ENCODE data around the gene PRKN. TPM values are rescaled to one million over a fixed set of nuclear protein-coding genes. Genes with fewer than 3 reads are reported as not detected.

Gene PRKN
- total and polyA plus RNA-seq, 4 experiments from 2014 or later: 0.50 to 5.3 (median 2.9) TPM

- H3K9me3 ChIP-seq (ENCODE audit: control insufficient read depth in 1 of 2, low read length in 2 of 2): no peaks in the 10 kb centered on the region
- Mint-ChIP-seq H3K36me3 (peaks cover 2 to 12% of the 10 kb centered on the region in 2 donors), H3K9me3 (peaks cover 0 to 15% (median 2%) of the 10 kb centered on the region in 8 donors), H3K4me1 (peaks cover 0 to 1% (median 0%) of the 10 kb centered on the region in 4 donors), H3K4me3 (no peak overlapping the region), H3K27ac (no peak overlapping the region), H3K27me3 (no peaks in the 10 kb centered on the region)
- no peaks in the 10 kb centered on the region for H3K27me3 ChIP-seq (ENCODE audit: insufficient read depth, low read length)
- H3K36me3 ChIP-seq (ENCODE audit: insufficient read depth, low read length): no peaks in the 10 kb centered on the region
- no peak for DNase-seq
- no peaks in the 10 kb centered on the region for H3K4me1 ChIP-seq (ENCODE audit: insufficient read depth, low read length)
- POLR2A ChIA-PET (ENCODE audit: partially characterized antibody): no interaction called here
- CTCF ChIA-PET (ENCODE audit: partially characterized antibody): no interaction called here
- H3K4me3 ChIP-seq (ENCODE audit: low read length in 2 of 2): no peak overlapping the region
- intact Hi-C loops (cut with micrococcal nuclease): no loop called here
- H3K27ac ChIP-seq (ENCODE audit: low read depth, low read length): no peak overlapping the region
Observed at GRCh38 chr6:162258647-162259046, 468.9 kb downstream of the PRKN start.

- H3K9me3 ChIP-seq (ENCODE audit: control insufficient read depth in 1 of 2, low read length in 2 of 2): no peaks in the 10 kb centered on the region
- ChIA-PET POLR2A (ENCODE audit: partially characterized antibody) (no interaction called here), CTCF (ENCODE audit: partially characterized antibody) (no interaction called here)
- no peaks in the 10 kb centered on the region for H3K4me1 ChIP-seq (ENCODE audit: insufficient read depth, low read length)
- DNase-seq: no peak
- intact Hi-C loops (cut with micrococcal nuclease): no loop called here
- H3K27me3 ChIP-seq (ENCODE audit: insufficient read depth, low read length): no peaks in the 10 kb centered on the region
- no peak overlapping the region for H3K4me3 ChIP-seq (ENCODE audit: low read length in 2 of 2)
- H3K27ac Mint-ChIP-seq: no peak overlapping the region
- H3K27me3 Mint-ChIP-seq: no peaks in the 10 kb centered on the region
- H3K36me3 Mint-ChIP-seq: peaks cover 2 to 7% of the 10 kb centered on the region in 2 donors
- H3K4me3 Mint-ChIP-seq: no peak overlapping the region
- H3K36me3 ChIP-seq (ENCODE audit: insufficient read depth, low read length): no peaks in the 10 kb centered on the region
- H3K27ac ChIP-seq (ENCODE audit: low read depth, low read length): no peak overlapping the region
- peaks cover 0 to 11% (median 1%) of the 10 kb centered on the region in 8 donors for H3K9me3 Mint-ChIP-seq
- peaks cover 0 to 1% (median 0%) of the 10 kb centered on the region in 4 donors for H3K4me1 Mint-ChIP-seq
Observed at GRCh38 chr6:162256361-162256760, 471.2 kb downstream of the PRKN start.

- no peaks in the 10 kb centered on the region for H3K4me1 Mint-ChIP-seq
- intact Hi-C loops (cut with micrococcal nuclease): no loop called here
- Histone ChIP-seq H3K4me1 (ENCODE audit: insufficient read depth, low read length) (no peaks in the 10 kb centered on the region), H3K9me3 (ENCODE audit: control insufficient read depth in 1 of 2, low read length in 2 of 2) (no peaks in the 10 kb centered on the region), H3K36me3 (ENCODE audit: insufficient read depth, low read length) (no peaks in the 10 kb centered on the region), H3K4me3 (ENCODE audit: low read length in 2 of 2) (no peak overlapping the region), H3K27ac (ENCODE audit: low read depth, low read length) (no peak overlapping the region), H3K27me3 (ENCODE audit: insufficient read depth, low read length) (no peaks in the 10 kb centered on the region)
- H3K27me3 Mint-ChIP-seq: no peaks in the 10 kb centered on the region
- no peak for DNase-seq
- peaks cover 0 to 5% (median 0%) of the 10 kb centered on the region in 8 donors for H3K9me3 Mint-ChIP-seq
- POLR2A ChIA-PET (ENCODE audit: partially characterized antibody): no interaction called here
- no peak overlapping the region for H3K27ac Mint-ChIP-seq
- H3K4me3 Mint-ChIP-seq: no peak overlapping the region
- H3K36me3 Mint-ChIP-seq: peaks cover 0 to 5% of the 10 kb centered on the region in 2 donors
- CTCF ChIA-PET (ENCODE audit: partially characterized antibody): no interaction called here
Observed at GRCh38 chr6:162251257-162251656, 476.3 kb downstream of the PRKN start.

- Histone ChIP-seq H3K36me3 (ENCODE audit: insufficient read depth, low read length) (no peaks in the 10 kb centered on the region), H3K4me1 (ENCODE audit: insufficient read depth, low read length) (no peaks in the 10 kb centered on the region), H3K27ac (ENCODE audit: low read depth, low read length) (no peak overlapping the region), H3K27me3 (ENCODE audit: insufficient read depth, low read length) (no peaks in the 10 kb centered on the region), H3K9me3 (ENCODE audit: control insufficient read depth in 1 of 2, low read length in 2 of 2) (no peaks in the 10 kb centered on the region), H3K4me3 (ENCODE audit: low read length in 2 of 2) (no peak overlapping the region)
- CTCF ChIA-PET (ENCODE audit: partially characterized antibody): no interaction called here
- Mint-ChIP-seq H3K4me3 (no peak overlapping the region), H3K27me3 (no peaks in the 10 kb centered on the region), H3K27ac (no peak overlapping the region), H3K9me3 (peaks cover 0 to 5% (median 0%) of the 10 kb centered on the region in 8 donors), H3K4me1 (no peaks in the 10 kb centered on the region), H3K36me3 (peaks cover 0 to 5% of the 10 kb centered on the region in 2 donors)
- POLR2A ChIA-PET (ENCODE audit: partially characterized antibody): no interaction called here
- DNase-seq: no peak
- intact Hi-C loops (cut with micrococcal nuclease): no loop called here
Observed at GRCh38 chr6:162249907-162250642, 477.5 kb downstream of the PRKN start.

- no peaks in the 10 kb centered on the region for H3K4me1 ChIP-seq (ENCODE audit: insufficient read depth, low read length)
- DNase-seq: no peak
- H3K27ac ChIP-seq (ENCODE audit: low read depth, low read length): no peak overlapping the region
- CTCF ChIA-PET (ENCODE audit: partially characterized antibody): no interaction called here
- H3K27me3 ChIP-seq (ENCODE audit: insufficient read depth, low read length): no peaks in the 10 kb centered on the region
- Mint-ChIP-seq H3K4me1 (no peaks in the 10 kb centered on the region), H3K36me3 (peaks cover 0 to 5% of the 10 kb centered on the region in 2 donors), H3K9me3 (peaks cover 0 to 3% (median 0%) of the 10 kb centered on the region in 8 donors), H3K27ac (no peak overlapping the region), H3K4me3 (no peak overlapping the region), H3K27me3 (no peaks in the 10 kb centered on the region)
- POLR2A ChIA-PET (ENCODE audit: partially characterized antibody): no interaction called here
- intact Hi-C loops (cut with micrococcal nuclease): no loop called here
- no peaks in the 10 kb centered on the region for H3K9me3 ChIP-seq (ENCODE audit: control insufficient read depth in 1 of 2, low read length in 2 of 2)
- no peaks in the 10 kb centered on the region for H3K36me3 ChIP-seq (ENCODE audit: insufficient read depth, low read length)
- no peak overlapping the region for H3K4me3 ChIP-seq (ENCODE audit: low read length in 2 of 2)
Observed at GRCh38 chr6:162245830-162246420, 481.6 kb downstream of the PRKN start.

GRCh38 chr6:162244031-162244430, 483.5 kb downstream of the PRKN start:
- DNase-seq: no peak
- H3K27me3 ChIP-seq (ENCODE audit: insufficient read depth, low read length): no peaks in the 10 kb centered on the region
- H3K4me1 ChIP-seq (ENCODE audit: insufficient read depth, low read length): no peaks in the 10 kb centered on the region
- no peaks in the 10 kb centered on the region for H3K36me3 Mint-ChIP-seq
- no peak overlapping the region for H3K4me3 ChIP-seq (ENCODE audit: low read length in 2 of 2)
- CTCF ChIA-PET (ENCODE audit: partially characterized antibody): no interaction called here
- H3K27ac ChIP-seq (ENCODE audit: low read depth, low read length): no peak overlapping the region
- no peaks in the 10 kb centered on the region for H3K36me3 ChIP-seq (ENCODE audit: insufficient read depth, low read length)
- no peaks in the 10 kb centered on the region for H3K27me3 Mint-ChIP-seq
- H3K4me3 Mint-ChIP-seq: no peak overlapping the region
- H3K27ac Mint-ChIP-seq: no peak overlapping the region
- POLR2A ChIA-PET (ENCODE audit: partially characterized antibody): no interaction called here
- no peaks in the 10 kb centered on the region for H3K4me1 Mint-ChIP-seq
- no peaks in the 10 kb centered on the region for H3K9me3 ChIP-seq (ENCODE audit: control insufficient read depth in 1 of 2, low read length in 2 of 2)
- H3K9me3 Mint-ChIP-seq: peaks cover 0 to 2% (median 0%) of the 10 kb centered on the region in 8 donors
- intact Hi-C loops (cut with micrococcal nuclease): no loop called here

GRCh38 chr6:162242915-162243314, 484.7 kb downstream of the PRKN start:
- Histone ChIP-seq H3K36me3 (ENCODE audit: insufficient read depth, low read length) (no peaks in the 10 kb centered on the region), H3K4me1 (ENCODE audit: insufficient read depth, low read length) (no peaks in the 10 kb centered on the region), H3K4me3 (ENCODE audit: low read length in 2 of 2) (no peak overlapping the region), H3K27ac (ENCODE audit: low read depth, low read length) (no peak overlapping the region), H3K9me3 (ENCODE audit: control insufficient read depth in 1 of 2, low read length in 2 of 2) (no peaks in the 10 kb centered on the region), H3K27me3 (ENCODE audit: insufficient read depth, low read length) (no peaks in the 10 kb centered on the region)
- ChIA-PET POLR2A (ENCODE audit: partially characterized antibody) (no interaction called here), CTCF (ENCODE audit: partially characterized antibody) (no interaction called here)
- Mint-ChIP-seq H3K27ac (no peak overlapping the region), H3K9me3 (peaks cover 0 to 2% (median 0%) of the 10 kb centered on the region in 8 donors), H3K36me3 (no peaks in the 10 kb centered on the region), H3K27me3 (no peaks in the 10 kb centered on the region), H3K4me3 (no peak overlapping the region), H3K4me1 (no peaks in the 10 kb centered on the region)
- intact Hi-C loops (cut with micrococcal nuclease): no loop called here
- DNase-seq: no peak
